GM18858 (cell line): ENCODE results near the gene LIPJ.

Source experiments
- ATAC-seq: cut with Tn5 transposase; IDR thresholded peaks from one replicate; pipeline ENCODE4 v1.9.1; 2021; ENCODE audit not compliant: unreplicated experiment

LIPJ gene

GRCh38 chr10:88592906-88593305 is 6.3 kb downstream of the LIPJ start:
- no peak for ATAC-seq

GRCh38 chr10:88594482-88594881 is 7.9 kb downstream of the LIPJ start:
- no peak for ATAC-seq

GRCh38 chr10:88598055-88598454 is 11.5 kb downstream of the LIPJ start:
- peak; percentile 89 for ATAC-seq

- peak; percentile 51 for ATAC-seq
Observed at GRCh38 chr10:88608052-88608732, 21.6 kb downstream of the LIPJ start.

GRCh38 chr10:88608780-88609179 is 22.2 kb downstream of the LIPJ start:
- no peak for ATAC-seq

GRCh38 chr10:88616250-88616977 is 29.9 kb downstream of the LIPJ start:
- ATAC-seq = no peak

- no peak for ATAC-seq
Observed at GRCh38 chr10:88617772-88618300, 31.3 kb downstream of the LIPJ start.

GRCh38 chr10:88618496-88618895 is 31.9 kb downstream of the LIPJ start:
- ATAC-seq = no peak

GRCh38 chr10:88620441-88620840 is 33.9 kb downstream of the LIPJ start:
- no peak for ATAC-seq

GRCh38 chr10:88623835-88624234 is 37.3 kb downstream of the LIPJ start:
- no peak for ATAC-seq

GRCh38 chr10:88624840-88625239 is 38.3 kb downstream of the LIPJ start:
- no peak for ATAC-seq

- no peak for ATAC-seq
Observed at GRCh38 chr10:88640186-88640585, 53.6 kb downstream of the LIPJ start.

- ATAC-seq = no peak
Observed at GRCh38 chr10:88642209-88642608, 55.6 kb downstream of the LIPJ start.

GRCh38 chr10:88642963-88643362 is 56.4 kb downstream of the LIPJ start:
- no peak for ATAC-seq

- no peak for ATAC-seq
Observed at GRCh38 chr10:88647061-88647615, 60.6 kb downstream of the LIPJ start.

GRCh38 chr10:88651101-88651551 is 64.6 kb downstream of the LIPJ start:
- ATAC-seq = no peak

GRCh38 chr10:88652616-88653015 is 66.1 kb downstream of the LIPJ start:
- ATAC-seq = no peak
